Natural killer cell (primary cell): ENCODE results near the gene FER. TPM values are rescaled to one million over a fixed set of nuclear protein-coding genes. Genes with fewer than 3 reads are reported as not detected.
"Not testable (repeated sequence)": the region's sequence is repeated elsewhere in the genome, so short reads cannot be mapped to it uniquely, and the experiment has no call there.

Source experiments
- ATAC-seq, 3 donors: fragments of 150-1000 bp in 2 of 3; fragments of 200-7000 bp in 1 of 3; cut with Tn5 transposase; 1 replicate in 1 of 3; 2 replicates in 2 of 3; pipeline ENCODE4 v1.10.0; 2021; ENCODE audit warnings: mild to moderate bottlenecking in 2 of 3, moderate library complexity in 2 of 3
- DNase-seq, 2 donors: peaks; one replicate each; pipeline versions ENCODE4 v3.0.0 to v3.0.0-alpha.2; 2013 to 2021; ENCODE audit warnings: mixed read lengths in 1 of 2
- H3K27ac ChIP-seq: one replicate; pipeline ENCODE4 v1.5.1; 2013; ENCODE audit warnings: mild to moderate bottlenecking, low read length
- H3K27me3 ChIP-seq: one replicate; pipeline ENCODE4 v1.6.1; 2013; ENCODE audit warnings: low read length; ENCODE audit not compliant: control insufficient read depth, insufficient read depth
- H3K36me3 ChIP-seq: one replicate; pipeline ENCODE4 v1.6.1; 2013; ENCODE audit warnings: low read length; ENCODE audit not compliant: control insufficient read depth, insufficient read depth
- H3K4me1 ChIP-seq: one replicate; pipeline ENCODE4 v1.6.1; 2013; ENCODE audit warnings: low read length; ENCODE audit not compliant: control insufficient read depth, insufficient read depth
- H3K4me3 ChIP-seq: one replicate; pipeline ENCODE4 v1.5.1; 2013; ENCODE audit warnings: low read length
- H3K9me3 ChIP-seq: one replicate; pipeline ENCODE4 v1.6.1; 2013; ENCODE audit warnings: low read length; ENCODE audit not compliant: control insufficient read depth, insufficient read depth
- H3K27ac Mint-ChIP-seq, 2 donors: one replicate each; pipeline ENCODE4 v1.8.0; 2022; ENCODE audit warnings: mild to moderate bottlenecking in 2 of 2, mixed read lengths in 2 of 2, moderate library complexity in 1 of 2
- H3K27me3 Mint-ChIP-seq, 2 donors: one replicate each; pipeline ENCODE4 v1.8.0; 2022; ENCODE audit warnings: low read depth in 2 of 2, mixed read lengths in 2 of 2
- H3K36me3 Mint-ChIP-seq: one replicate; pipeline ENCODE4 v1.8.0; 2022; ENCODE audit warnings: mixed read lengths
- H3K4me1 Mint-ChIP-seq, 2 donors: one replicate each; pipeline ENCODE4 v1.8.0; 2022; ENCODE audit warnings: mixed read lengths in 2 of 2
- H3K4me3 Mint-ChIP-seq: one replicate; pipeline ENCODE4 v1.8.0; 2022; ENCODE audit warnings: mild to moderate bottlenecking, moderate library complexity, mixed read lengths
- H3K9me3 Mint-ChIP-seq, 2 donors: one replicate each; pipeline ENCODE4 v1.8.0; 2022; ENCODE audit warnings: mixed read lengths in 2 of 2
- CTCF ChIP-seq: fragments of 200-600 bp; IDR thresholded peaks from one replicate; pipeline ENCODE4 v1.8.0; 2022; ENCODE audit warnings: antibody characterized with exemption
- WGBS: methylation state at CpG from one replicate; pipeline ENCODE4 v1.1.7; 2013; ENCODE audit warnings: missing lambda C conversion rate; ENCODE audit not compliant: insufficient coverage; 5-methylcytosine and 5-hydroxymethylcytosine counted together
- intact Hi-C: fragments of 100-400 bp; cut with micrococcal nuclease; formaldehyde crosslinking; loops from one replicate; pipeline ENCODE4 v1.14.2; 2022
- total RNA-seq, 4 donors: library from RNA; stranded (reverse); fragments of 120-200 nt in 1 of 4; gene quantifications; one replicate each; pipeline versions ENCODE4 v1.2.3 to v1.2.4, GENCODE V29; 2013 to 2022

The FER gene
- 10 to 100 TPM; 17.3 to 25.2 (median 19.4) TPM for total RNA-seq
- total RNA-seq (2013) = 45.7 TPM

- peak within 1 kb of the TSS; percentile 88 for H3K4me3 ChIP-seq
- 2% methylated on average over 20 of the region's 21 CpGs for WGBS
- H3K4me1 Mint-ChIP-seq = peaks cover 21% of the 10 kb centered on the region in 2 donors
Measured at GRCh38 chr5:108747774-108748400, at the start of gene FER. FER (plus strand) TSS chr5:108747897; CDS start chr5:108798183, 50,286 bp downstream.

GRCh38 chr5:108700388-108700787 is 47.3 kb upstream of the FER start:
- not testable (repeated sequence) for H3K27ac ChIP-seq, H3K4me3 Mint-ChIP-seq, ATAC-seq, H3K27me3 Mint-ChIP-seq, H3K9me3 Mint-ChIP-seq, H3K27ac Mint-ChIP-seq, H3K36me3 ChIP-seq, H3K4me3 ChIP-seq, DNase-seq, H3K27me3 ChIP-seq, H3K9me3 ChIP-seq, H3K4me1 ChIP-seq, H3K36me3 Mint-ChIP-seq
- H3K4me1 Mint-ChIP-seq = peaks cover 12 to 13% of the 10 kb centered on the region in 2 donors
- intact Hi-C loops = loop anchor here (10.0 kb wide), 1 partner anchor 64 kb away; no protein-coding TSS in a partner anchor
- WGBS = 98% methylated on average over 4 of the region's 5 CpGs

More at GRCh38 chr5:108747774-108748400, at the start of gene FER:
- peak; percentile 16 to 88 for DNase-seq
- ATAC-seq = peak; percentile 25 to 44 (median 35)
- H3K4me1 ChIP-seq = peaks cover 12% of the 10 kb centered on the region
- no peaks in the 10 kb centered on the region for H3K36me3 Mint-ChIP-seq
- no peaks in the 10 kb centered on the region for H3K9me3 ChIP-seq
- no peaks in the 10 kb centered on the region for H3K36me3 ChIP-seq
- H3K9me3 Mint-ChIP-seq = no peaks in the 10 kb centered on the region
- no peak for TF ChIP-seq CTCF
- no peaks in the 10 kb centered on the region for H3K27me3 ChIP-seq
- peak within 1 kb of the TSS; percentile 92 for H3K27ac ChIP-seq
- H3K4me3 Mint-ChIP-seq = peak within 1 kb of the TSS; percentile 96
- H3K27ac Mint-ChIP-seq = peak within 1 kb of the TSS; percentile 91 to 95
- intact Hi-C loops = loop anchor here (1.0 to 5.0 kb wide), 5 partner anchors 20 to 939 kb away; partner anchors contain the start of genes FBXL17 and MAN2A1
- H3K27me3 Mint-ChIP-seq = no peaks in the 10 kb centered on the region

- DNase-seq (no peak), ATAC-seq (no peak)
- 36% methylated on average over 3 of the region's 3 CpGs for WGBS
- Histone ChIP-seq H3K4me3 (no peak overlapping the region), H3K27me3 (no peaks in the 10 kb centered on the region), H3K4me1 (no peaks in the 10 kb centered on the region), H3K36me3 (no peaks in the 10 kb centered on the region), H3K9me3 (no peaks in the 10 kb centered on the region), H3K27ac (no peak overlapping the region)
- Mint-ChIP-seq H3K27ac (no peak overlapping the region), H3K36me3 (no peaks in the 10 kb centered on the region), H3K4me1 (peaks cover 12 to 13% of the 10 kb centered on the region in 2 donors), H3K27me3 (peaks cover 5 to 9% of the 10 kb centered on the region in 2 donors), H3K4me3 (no peak overlapping the region), H3K9me3 (no peaks in the 10 kb centered on the region)
- no peak for TF ChIP-seq CTCF
- intact Hi-C loops = loop anchor here (10.0 kb wide), 1 partner anchor 64 kb away; no protein-coding TSS in a partner anchor
Measured at GRCh38 chr5:108700930-108701329, 46.8 kb upstream of the FER start.

- WGBS = 94% methylated on average over 3 of the region's 5 CpGs
- ATAC-seq = no peak
Measured at GRCh38 chr5:108702546-108702945, 45.2 kb upstream of the FER start.

More at GRCh38 chr5:108702546-108702945, 45.2 kb upstream of the FER start:
- no peaks in the 10 kb centered on the region for H3K36me3 ChIP-seq
- TF ChIP-seq CTCF = no peak
- Mint-ChIP-seq H3K27ac (no peak overlapping the region), H3K4me1 (peaks cover 12 to 13% of the 10 kb centered on the region in 2 donors), H3K27me3 (peaks cover 2 to 3% of the 10 kb centered on the region in 2 donors), H3K9me3 (no peaks in the 10 kb centered on the region), H3K36me3 (no peaks in the 10 kb centered on the region), H3K4me3 (no peak overlapping the region)
- no peak overlapping the region for H3K27ac ChIP-seq
- no peak for DNase-seq
- intact Hi-C loops = loop anchor here (10.0 kb wide), 1 partner anchor 62 kb away; no protein-coding TSS in a partner anchor
- no peaks in the 10 kb centered on the region for H3K4me1 ChIP-seq
- no peak overlapping the region for H3K4me3 ChIP-seq
- no peaks in the 10 kb centered on the region for H3K9me3 ChIP-seq
- no peaks in the 10 kb centered on the region for H3K27me3 ChIP-seq
